Activated naive CD8-positive, alpha-beta T cell treated with anti-CD3 and anti-CD28 coated beads, Interleukin-2, amount 50 U/mL, for 24 hours (primary cell): ENCODE results near the gene GALNT11.
"Not testable (repeated sequence)": the region's sequence is repeated elsewhere in the genome, so short reads cannot be mapped to it uniquely, and the experiment has no call there.

ENCODE experiments used
- ATAC-seq: fragments of 150-1000 bp; cut with Tn5 transposase; one replicate; pipeline ENCODE4 v1.10.0; 2021
- DNase-seq: peaks from one replicate; pipeline ENCODE4 v3.0.0; 2021
- H3K27ac Mint-ChIP-seq: one replicate; pipeline ENCODE4 v1.8.0; 2021; ENCODE audit warnings: mild to moderate bottlenecking, mixed read lengths
- H3K27me3 Mint-ChIP-seq: one replicate; pipeline ENCODE4 v1.8.0; 2021; ENCODE audit warnings: mixed read lengths
- H3K36me3 Mint-ChIP-seq: one replicate; pipeline ENCODE4 v1.8.0; 2021; ENCODE audit warnings: low read depth, mixed read lengths
- H3K4me1 Mint-ChIP-seq: one replicate; pipeline ENCODE4 v1.8.0; 2021; ENCODE audit warnings: mixed read lengths
- H3K4me3 Mint-ChIP-seq: one replicate; pipeline ENCODE4 v1.8.0; 2021; ENCODE audit warnings: mild to moderate bottlenecking, moderate library complexity, mixed read lengths
- H3K9me3 Mint-ChIP-seq: one replicate; pipeline ENCODE4 v1.8.0; 2021; ENCODE audit warnings: mixed read lengths

The GALNT11 gene

GRCh38 chr7:152050547-152050971, 25.1 kb downstream of the GALNT11 start:
- no peak for DNase-seq
- no peak overlapping the region for H3K4me3 Mint-ChIP-seq
- no peak for ATAC-seq
- no peaks in the 10 kb centered on the region for H3K27me3 Mint-ChIP-seq
- no peak overlapping the region for H3K27ac Mint-ChIP-seq
- H3K36me3 Mint-ChIP-seq, result peaks cover 19% of the 10 kb centered on the region
- peaks cover 9% of the 10 kb centered on the region for H3K4me1 Mint-ChIP-seq
- peaks cover 20% of the 10 kb centered on the region for H3K9me3 Mint-ChIP-seq

- no peak for ATAC-seq
- H3K36me3 Mint-ChIP-seq, result peaks cover 12% of the 10 kb centered on the region
- no peak overlapping the region for H3K27ac Mint-ChIP-seq
- peaks cover 8% of the 10 kb centered on the region for H3K9me3 Mint-ChIP-seq
- no peak overlapping the region for H3K4me3 Mint-ChIP-seq
- DNase-seq, result no peak
- H3K4me1 Mint-ChIP-seq, result peaks cover 6% of the 10 kb centered on the region
- no peaks in the 10 kb centered on the region for H3K27me3 Mint-ChIP-seq
These were observed 26.5 kb downstream of the GALNT11 start for GRCh38 chr7:152051968-152052367.

- no peak overlapping the region for H3K27ac Mint-ChIP-seq
- H3K4me3 Mint-ChIP-seq, result no peak overlapping the region
- peaks cover 15% of the 10 kb centered on the region for H3K36me3 Mint-ChIP-seq
- peaks cover 6% of the 10 kb centered on the region for H3K4me1 Mint-ChIP-seq
- no peaks in the 10 kb centered on the region for H3K27me3 Mint-ChIP-seq
- no peak for ATAC-seq
- H3K9me3 Mint-ChIP-seq, result peaks cover 5% of the 10 kb centered on the region
- no peak for DNase-seq
These were observed 27.3 kb downstream of the GALNT11 start for GRCh38 chr7:152052771-152053170.

GRCh38 chr7:152054367-152055230, 29.1 kb downstream of the GALNT11 start:
- H3K4me1 Mint-ChIP-seq, result no peaks in the 10 kb centered on the region

GRCh38 chr7:152056621-152057274, 31.3 kb downstream of the GALNT11 start:
- Mint-ChIP-seq H3K4me1 (no peaks in the 10 kb centered on the region), H3K9me3 (peaks cover 2% of the 10 kb centered on the region), H3K27ac (no peak overlapping the region), H3K4me3 (no peak overlapping the region), H3K36me3 (peaks cover 15% of the 10 kb centered on the region), H3K27me3 (no peaks in the 10 kb centered on the region)
- no peak for DNase-seq
- ATAC-seq, result no peak

More at GRCh38 chr7:152054367-152055230, 29.1 kb downstream of the GALNT11 start:
- ATAC-seq, result no peak
- H3K4me3 Mint-ChIP-seq, result no peak overlapping the region
- peaks cover 9% of the 10 kb centered on the region for H3K36me3 Mint-ChIP-seq
- no peak for DNase-seq
- no peaks in the 10 kb centered on the region for H3K9me3 Mint-ChIP-seq
- no peaks in the 10 kb centered on the region for H3K27me3 Mint-ChIP-seq
- no peak overlapping the region for H3K27ac Mint-ChIP-seq

- Mint-ChIP-seq H3K27me3 (no peaks in the 10 kb centered on the region), H3K27ac (no peak overlapping the region), H3K4me3 (no peak overlapping the region), H3K4me1 (no peaks in the 10 kb centered on the region), H3K9me3 (peaks cover 12% of the 10 kb centered on the region), H3K36me3 (peaks cover 22% of the 10 kb centered on the region)
- DNase-seq (no peak), ATAC-seq (no peak)
These were observed 33.8 kb downstream of the GALNT11 start for GRCh38 chr7:152059311-152059710.

- H3K4me1 Mint-ChIP-seq, H3K27ac Mint-ChIP-seq, ATAC-seq, H3K27me3 Mint-ChIP-seq, H3K4me3 Mint-ChIP-seq, DNase-seq: not testable (repeated sequence)
- Mint-ChIP-seq H3K9me3 (peaks cover 15% of the 10 kb centered on the region), H3K36me3 (peaks cover 29% of the 10 kb centered on the region)
These were observed 35.6 kb downstream of the GALNT11 start for GRCh38 chr7:152061086-152061485.

- Mint-ChIP-seq H3K9me3 (peaks cover 22% of the 10 kb centered on the region), H3K36me3 (peaks cover 37% of the 10 kb centered on the region)
- H3K27me3 Mint-ChIP-seq, ATAC-seq, H3K4me3 Mint-ChIP-seq, DNase-seq, H3K4me1 Mint-ChIP-seq, H3K27ac Mint-ChIP-seq: not testable (repeated sequence)
These were observed 37.7 kb downstream of the GALNT11 start for GRCh38 chr7:152063192-152063591.

GRCh38 chr7:152063821-152064220, 38.3 kb downstream of the GALNT11 start:
- not testable (repeated sequence) for H3K4me1 Mint-ChIP-seq, H3K27me3 Mint-ChIP-seq, H3K27ac Mint-ChIP-seq, DNase-seq, H3K4me3 Mint-ChIP-seq, ATAC-seq
- Mint-ChIP-seq H3K9me3 (peaks cover 22% of the 10 kb centered on the region), H3K36me3 (peaks cover 37% of the 10 kb centered on the region)

- H3K4me1 Mint-ChIP-seq, ATAC-seq, H3K4me3 Mint-ChIP-seq, DNase-seq, H3K27ac Mint-ChIP-seq, H3K27me3 Mint-ChIP-seq: not testable (repeated sequence)
- H3K9me3 Mint-ChIP-seq, result peaks cover 29% of the 10 kb centered on the region
- H3K36me3 Mint-ChIP-seq, result peaks cover 38% of the 10 kb centered on the region
These were observed 40.4 kb downstream of the GALNT11 start for GRCh38 chr7:152065800-152066344.

GRCh38 chr7:152072421-152072820, 46.9 kb downstream of the GALNT11 start:
- H3K4me3 Mint-ChIP-seq, result no peak overlapping the region
- peaks cover 7% of the 10 kb centered on the region for H3K36me3 Mint-ChIP-seq
- DNase-seq, result no peak
- H3K27ac Mint-ChIP-seq, result no peak overlapping the region
- no peak for ATAC-seq
- peaks cover 10% of the 10 kb centered on the region for H3K9me3 Mint-ChIP-seq
- no peaks in the 10 kb centered on the region for H3K27me3 Mint-ChIP-seq
- H3K4me1 Mint-ChIP-seq, result peaks cover 14% of the 10 kb centered on the region

- no peaks in the 10 kb centered on the region for H3K27me3 Mint-ChIP-seq
- H3K27ac Mint-ChIP-seq, result no peak overlapping the region
- peaks cover 8% of the 10 kb centered on the region for H3K9me3 Mint-ChIP-seq
- ATAC-seq, result no peak
- peaks cover 19% of the 10 kb centered on the region for H3K4me1 Mint-ChIP-seq
- peaks cover 6% of the 10 kb centered on the region for H3K36me3 Mint-ChIP-seq
- DNase-seq, result no peak
- H3K4me3 Mint-ChIP-seq, result no peak overlapping the region
These were observed 47.9 kb downstream of the GALNT11 start for GRCh38 chr7:152073352-152073751.

GRCh38 chr7:152074673-152075072, 49.2 kb downstream of the GALNT11 start:
- Mint-ChIP-seq H3K27me3 (no peaks in the 10 kb centered on the region), H3K36me3 (peaks cover 6% of the 10 kb centered on the region), H3K4me1 (peaks cover 32% of the 10 kb centered on the region), H3K27ac (no peak overlapping the region), H3K9me3 (peaks cover 8% of the 10 kb centered on the region), H3K4me3 (no peak overlapping the region)
- no peak for ATAC-seq
- DNase-seq, result no peak

- not testable (repeated sequence) for H3K36me3 Mint-ChIP-seq, H3K27me3 Mint-ChIP-seq, ATAC-seq, H3K4me3 Mint-ChIP-seq, H3K27ac Mint-ChIP-seq, DNase-seq, H3K9me3 Mint-ChIP-seq
- H3K4me1 Mint-ChIP-seq, result peaks cover 36% of the 10 kb centered on the region
These were observed 49.9 kb downstream of the GALNT11 start for GRCh38 chr7:152075379-152075778.
